ENCODE data around the gene CFAP210.

The CFAP210 gene, protein sequence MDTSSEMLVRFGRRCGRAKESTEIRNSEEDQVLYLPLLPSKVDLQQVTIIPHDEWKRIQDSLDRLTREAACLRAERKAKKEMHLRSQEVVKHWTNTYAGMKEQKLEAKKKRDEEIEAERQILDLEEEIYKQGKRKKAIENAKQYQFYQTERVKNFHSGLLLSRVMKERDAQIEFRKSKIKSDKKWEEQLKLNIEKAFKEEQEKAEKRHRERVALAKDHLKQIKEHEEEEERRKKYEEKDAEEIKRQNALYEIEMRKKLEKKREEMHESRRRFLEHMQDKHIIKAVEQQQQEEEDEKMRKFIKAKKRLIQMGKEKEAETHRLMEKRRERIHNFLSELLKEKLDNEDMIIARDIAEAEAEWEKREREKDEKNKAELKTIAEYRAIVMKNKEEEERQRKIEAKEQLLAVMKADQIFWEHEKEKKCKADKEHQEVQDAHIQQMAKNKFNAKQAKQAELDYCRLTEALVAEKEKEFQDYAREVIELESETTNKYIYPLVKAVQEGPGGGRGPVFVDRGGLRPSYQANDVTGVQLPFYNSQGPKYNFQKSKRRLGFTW

DNA sequence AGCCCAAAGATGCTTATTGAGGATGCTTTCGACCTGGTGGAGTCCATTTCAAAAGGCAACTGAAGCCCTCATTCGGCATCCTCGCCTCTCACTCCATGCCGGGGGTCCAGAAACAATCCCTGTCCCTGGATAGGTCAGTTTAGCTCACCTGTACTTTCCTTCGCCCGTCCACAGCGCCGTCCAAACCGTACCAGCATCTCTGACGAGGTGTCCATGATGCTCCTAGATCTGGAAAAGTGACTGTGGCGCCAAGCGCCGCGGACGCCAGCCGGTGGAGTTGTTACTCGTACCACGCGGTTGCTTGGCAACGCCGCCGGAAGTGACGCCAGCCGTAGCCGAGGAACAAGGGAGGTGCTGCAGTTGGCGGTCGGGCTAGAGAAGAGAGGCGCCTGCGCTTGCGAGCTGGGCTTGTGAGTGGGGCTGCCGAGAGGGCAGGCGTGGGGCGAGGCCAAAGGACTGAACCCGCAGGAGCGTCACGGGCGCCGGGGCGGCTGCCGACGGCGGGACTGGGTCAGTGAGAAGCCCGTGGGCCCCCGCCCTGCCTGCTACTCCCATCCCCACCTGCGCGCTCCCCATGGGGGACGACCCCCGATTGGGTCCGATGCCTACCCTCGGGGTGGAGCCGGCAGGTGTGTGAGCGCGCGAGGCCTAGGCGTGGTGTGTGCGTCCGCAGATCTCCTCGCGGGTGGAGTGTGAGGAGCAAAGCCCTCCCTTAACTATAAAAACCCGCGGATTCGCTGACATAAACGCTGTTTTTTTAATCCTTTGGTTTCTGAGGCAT, at the start of gene CFAP210, which contains the start of gene PHOSPHO2:
Gene CFAP210 (minus strand): TSS at position 293 of the 781 bp plus-strand sequence. CDS start 78 bp downstream, at position 215.
Gene PHOSPHO2 (plus strand): TSS at position 357 of the 781 bp plus-strand sequence. CDS start 6,503 bp downstream, outside the sequence.
- DNase-seq = peak; percentile 99

DNA sequence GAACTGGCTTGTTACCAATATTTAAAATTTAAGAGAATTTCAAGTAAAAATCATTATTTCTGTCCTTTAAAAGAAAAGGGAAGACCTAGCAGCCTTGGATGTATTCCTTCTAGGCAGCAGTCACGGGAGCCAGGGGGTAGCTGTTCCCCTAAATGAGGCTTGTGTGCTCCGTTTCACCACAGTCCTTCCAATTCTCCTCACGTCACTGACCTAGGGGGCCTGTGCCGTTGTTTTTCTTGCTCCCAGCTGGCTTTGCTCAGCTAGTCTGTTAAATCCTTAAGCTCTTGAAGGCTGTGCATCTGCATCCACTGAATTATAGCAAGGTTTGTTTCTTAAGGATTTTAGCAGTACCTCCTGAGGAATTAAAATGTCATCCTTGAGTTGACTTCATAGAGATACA, 49.3 kb upstream of the CFAP210 start:
- DNase-seq = no peak

DNA sequence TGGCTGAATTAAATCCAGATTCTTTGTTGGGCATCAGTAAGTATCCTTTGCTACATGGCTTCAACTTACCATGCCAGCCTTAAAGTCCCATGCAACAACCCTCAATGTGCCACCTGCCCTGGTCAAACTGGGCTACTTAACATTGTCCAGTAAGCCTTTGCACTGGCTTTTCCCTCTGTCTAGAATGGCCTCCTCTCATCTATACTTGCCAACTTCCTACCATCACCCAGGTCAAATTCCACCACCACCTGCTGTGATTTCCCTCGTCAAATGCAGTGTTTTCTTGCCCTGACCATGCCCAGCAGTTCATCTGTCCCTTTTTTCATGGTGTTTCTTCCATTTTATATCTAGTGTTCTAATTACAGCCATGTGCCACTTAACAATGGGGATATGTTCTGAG, 45.1 kb upstream of the CFAP210 start:
- DNase-seq = no peak

DNA sequence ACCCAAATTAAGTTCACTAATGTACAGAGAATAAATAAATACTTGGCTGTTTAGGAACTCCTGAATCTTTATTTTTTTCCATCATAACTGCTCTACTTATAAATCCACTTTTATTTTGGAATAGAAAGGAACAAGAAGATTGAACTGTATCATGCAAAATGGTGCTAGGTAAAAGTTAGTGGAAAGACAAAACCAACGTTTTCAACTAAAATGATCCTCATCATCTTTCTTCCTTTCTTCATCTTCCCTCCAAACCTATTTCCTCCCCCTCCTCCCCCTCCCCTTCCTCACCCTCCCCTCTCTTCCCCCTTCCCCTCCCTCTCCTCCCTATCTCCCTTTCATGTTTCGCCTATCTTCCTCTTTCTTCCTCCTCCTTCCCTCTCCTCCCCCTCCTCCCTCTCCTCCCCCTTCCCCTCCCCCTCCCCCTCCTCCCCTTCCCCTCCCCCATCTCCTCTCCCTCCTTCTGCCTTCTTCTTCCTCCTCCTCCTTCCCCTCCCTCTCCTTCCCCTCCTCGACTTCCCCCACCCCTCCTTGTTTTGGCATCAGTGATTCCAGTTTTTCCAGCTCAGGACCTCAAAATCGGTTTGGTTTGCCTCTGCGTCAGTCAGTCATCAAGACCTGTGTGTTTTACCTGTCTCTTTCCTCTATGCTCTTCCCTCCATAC, 44.5 kb upstream of the CFAP210 start:
- no peak for DNase-seq

DNA sequence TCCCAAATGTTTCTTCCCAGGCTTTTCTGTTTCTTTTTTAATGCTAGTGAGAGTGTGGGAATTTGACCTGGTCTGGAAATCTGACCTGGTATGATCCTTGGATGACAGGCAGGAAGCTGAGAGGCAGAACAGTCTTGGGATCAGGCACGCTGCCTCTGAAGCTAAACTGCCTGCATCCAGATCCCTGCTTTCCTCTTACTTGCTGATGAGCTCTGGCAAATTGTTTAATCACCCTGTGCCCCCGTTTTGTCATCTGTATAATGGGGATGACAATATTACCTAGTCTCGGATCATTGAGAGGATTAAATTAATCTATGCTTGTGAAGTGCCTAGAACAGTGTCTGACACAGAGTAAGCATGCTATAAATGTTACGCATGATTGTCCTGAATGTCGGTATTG, 42.7 kb upstream of the CFAP210 start:
- DNase-seq = no peak

DNA sequence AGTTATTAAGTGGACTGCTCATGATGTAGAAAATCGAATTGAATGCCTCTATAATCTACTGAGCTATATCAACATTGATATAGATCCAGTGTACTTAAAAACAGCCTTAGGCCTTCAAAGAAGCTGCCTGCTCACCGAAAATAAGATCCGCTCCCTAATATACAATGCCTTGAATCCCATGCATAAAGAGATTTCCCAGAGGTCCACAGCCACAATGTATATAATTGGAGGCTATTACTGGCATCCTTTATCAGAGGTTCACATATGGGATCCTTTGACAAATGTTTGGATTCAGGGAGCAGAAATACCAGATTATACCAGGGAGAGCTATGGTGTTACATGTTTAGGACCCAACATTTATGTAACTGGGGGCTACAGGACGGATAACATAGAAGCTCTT, 41.4 kb upstream of the CFAP210 start:
- no peak for DNase-seq

DNA sequence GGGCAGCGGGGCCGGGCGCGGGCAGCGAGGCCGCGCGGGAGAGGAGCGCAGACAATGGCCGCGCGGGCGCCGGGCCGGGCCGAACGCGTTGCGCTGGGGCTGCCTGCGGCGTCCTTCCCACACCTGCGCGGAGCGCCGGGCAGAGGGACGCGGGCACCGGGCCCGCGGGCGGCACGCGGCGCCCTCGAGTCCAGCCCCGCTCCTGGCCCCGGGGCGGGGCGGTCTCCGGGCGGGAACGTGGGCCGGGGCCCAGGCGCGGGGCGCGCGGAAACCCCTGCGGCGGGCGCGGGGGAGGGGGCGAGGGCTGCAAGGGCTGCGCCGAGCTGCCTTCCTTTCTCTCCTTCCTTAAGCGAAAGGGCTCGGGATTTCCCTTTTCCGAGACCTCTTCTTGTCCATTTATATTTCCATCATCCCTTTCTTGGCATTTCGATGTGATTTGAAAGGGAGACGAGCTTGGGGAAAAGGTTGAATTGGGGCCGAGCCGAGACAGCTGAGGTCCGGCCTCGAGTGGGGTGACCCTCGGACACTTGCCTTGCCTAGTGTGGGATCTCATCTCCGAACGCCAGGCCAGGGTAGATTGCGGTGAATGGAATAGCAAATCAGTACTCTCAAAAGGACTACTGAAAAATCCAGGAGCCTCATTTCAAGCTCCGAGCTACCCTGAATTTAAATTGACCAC, 40.1 kb upstream of the CFAP210 start:
- no peak for DNase-seq

DNA sequence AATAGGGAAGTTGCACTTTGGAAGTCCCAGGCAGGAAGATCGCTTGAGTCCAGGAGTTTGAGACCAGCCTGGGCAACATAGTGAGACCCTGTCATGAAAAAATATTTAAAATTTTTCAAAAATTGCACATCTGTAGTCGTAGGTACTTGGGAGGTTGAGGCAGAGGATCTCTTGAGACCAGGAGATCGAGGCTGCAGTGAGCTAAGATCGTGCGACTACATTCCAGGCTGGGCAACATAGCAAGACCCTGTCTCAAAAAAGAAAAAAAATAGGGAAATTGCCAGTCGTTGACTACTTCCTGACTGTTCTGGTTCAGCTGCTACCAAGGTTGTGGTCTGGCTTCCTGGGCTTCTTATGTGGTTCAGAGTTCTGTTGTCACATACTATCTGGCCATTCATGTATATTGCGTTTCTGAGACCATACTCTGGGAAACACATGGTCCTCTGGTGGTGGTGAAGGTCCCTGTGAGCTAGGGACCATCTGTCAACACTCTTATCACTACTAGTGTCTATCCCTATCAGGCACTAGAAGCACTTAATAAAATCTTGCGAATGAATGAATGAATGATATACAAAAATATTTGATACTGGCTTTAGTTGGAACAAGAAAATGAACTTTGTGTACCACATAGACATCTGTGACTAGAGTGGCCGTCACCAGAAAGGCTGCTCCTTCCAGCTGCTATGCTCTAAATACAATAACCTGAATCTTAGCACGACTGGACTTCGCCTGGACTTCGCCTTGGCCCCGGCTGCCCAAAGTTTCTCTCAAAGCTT, 38.6 kb upstream of the CFAP210 start:
- DNase-seq = no peak

DNA sequence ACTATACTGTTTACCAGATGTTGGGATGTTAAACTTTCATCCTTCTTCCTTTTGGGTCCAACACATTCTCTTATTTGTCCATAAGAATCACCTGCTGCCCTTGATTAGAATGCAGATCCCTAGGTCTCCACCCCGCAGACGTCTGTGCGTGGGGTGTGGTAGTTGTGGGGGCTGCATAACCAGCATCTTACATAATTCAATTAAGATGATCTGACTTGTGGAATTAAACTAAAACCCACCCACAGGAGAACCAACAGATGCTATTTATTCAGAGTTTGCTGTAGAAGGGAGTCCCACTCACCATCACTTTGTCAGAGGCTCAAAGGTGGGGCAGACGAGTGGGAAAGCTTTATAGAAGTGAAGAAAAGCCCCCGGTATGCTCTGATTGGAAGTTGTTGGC, 37.9 kb upstream of the CFAP210 start:
- DNase-seq = no peak

DNA sequence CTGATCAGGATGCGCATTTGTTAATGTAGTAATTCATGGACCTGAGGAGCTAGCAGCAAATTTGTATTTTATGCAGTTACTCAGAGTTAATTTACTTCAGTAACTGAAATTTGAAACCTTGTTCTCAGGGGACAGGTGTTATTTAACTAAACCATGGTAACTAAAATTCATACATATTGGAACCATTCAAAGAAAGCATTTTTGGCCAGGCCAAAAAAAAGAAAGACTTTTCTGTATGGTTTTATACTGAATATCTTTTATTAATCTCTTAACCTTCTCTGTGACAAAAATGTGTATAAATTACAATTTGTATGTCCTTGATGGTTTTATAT, 35.0 kb upstream of the CFAP210 start:
- DNase-seq = no peak

DNA sequence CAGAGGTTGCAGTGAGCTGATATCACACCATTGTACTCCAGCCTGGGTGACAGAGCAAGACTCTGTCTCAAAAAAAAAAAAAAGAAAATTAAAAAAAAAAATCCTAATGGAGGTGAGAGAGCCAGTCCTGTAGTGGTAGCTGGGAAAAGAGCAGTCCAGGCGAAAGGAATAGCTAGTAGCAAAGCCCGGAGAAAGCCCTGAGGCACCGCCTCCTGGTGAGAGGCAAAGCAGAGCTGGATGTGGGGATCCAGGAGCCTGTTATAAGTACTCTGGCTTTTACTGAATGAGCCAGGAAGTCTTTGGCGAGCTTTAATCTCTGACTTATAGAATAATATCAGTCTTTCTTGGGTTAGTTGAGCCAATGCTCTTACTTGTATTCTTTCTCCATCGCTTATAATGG, 32.9 kb upstream of the CFAP210 start:
- DNase-seq = no peak

DNA sequence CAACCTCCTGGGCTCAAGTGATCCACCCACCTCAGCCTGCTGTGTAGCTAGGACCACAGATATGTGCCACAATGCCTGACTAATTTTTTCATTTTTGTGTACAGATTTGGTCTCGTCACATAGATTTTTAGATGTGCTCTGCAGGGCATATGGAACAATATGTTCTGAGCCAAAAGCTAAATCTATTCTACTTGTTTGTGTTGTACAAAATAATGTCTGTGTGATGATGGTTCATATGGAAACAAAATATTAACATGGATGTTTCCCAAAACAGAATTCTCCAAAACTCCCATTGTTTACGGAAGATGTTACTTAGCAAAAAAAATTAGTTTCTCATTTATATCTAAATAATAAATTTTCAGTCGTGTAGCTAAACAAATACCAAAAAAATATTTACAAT, 26.8 kb upstream of the CFAP210 start:
- DNase-seq = no peak

DNA sequence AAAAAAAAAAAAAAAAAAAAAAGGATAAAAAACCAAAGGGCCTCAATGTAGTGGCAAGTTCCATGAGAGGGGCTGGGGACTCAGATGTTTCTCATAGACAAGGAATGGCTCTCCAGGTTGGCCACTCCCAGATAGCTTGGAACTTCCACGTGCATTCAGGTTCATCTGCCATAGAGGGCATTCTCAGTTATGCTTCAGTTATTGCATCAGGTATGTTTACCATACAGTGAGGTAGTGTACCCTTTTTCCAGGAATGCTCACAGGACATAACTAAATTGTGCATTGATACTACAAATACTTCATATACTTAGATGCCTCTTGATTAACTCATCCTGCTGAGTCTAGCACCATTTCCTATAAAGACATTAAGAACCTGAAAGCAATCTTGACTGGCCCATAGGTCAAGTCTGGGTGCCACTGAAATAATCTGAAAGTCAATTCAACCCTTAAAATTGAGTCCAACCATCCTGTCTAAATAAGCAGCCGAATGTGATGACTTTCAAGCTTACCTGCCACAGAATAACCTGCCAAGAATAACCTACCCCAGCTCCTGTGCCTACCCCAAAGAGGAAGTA, 24.8 kb upstream of the CFAP210 start:
- no peak for DNase-seq

DNA sequence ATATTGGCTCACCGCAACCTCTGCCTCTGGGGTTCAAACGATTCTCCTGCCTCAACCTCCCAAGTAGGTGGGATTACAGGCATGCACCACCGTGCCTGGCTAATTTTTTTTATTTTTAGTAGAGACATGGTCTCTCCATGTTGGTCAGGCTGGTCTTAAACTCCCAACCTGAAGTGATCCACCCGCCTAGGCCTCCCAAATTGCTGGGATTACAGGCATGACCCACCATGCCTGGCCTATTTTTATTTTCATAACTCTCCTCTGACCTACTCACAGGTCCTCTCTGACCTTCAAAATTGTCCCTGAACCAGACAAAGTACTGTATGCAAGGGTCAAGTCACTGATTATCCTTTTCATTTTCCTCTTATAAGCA, 23.5 kb upstream of the CFAP210 start:
- DNase-seq = no peak

DNA sequence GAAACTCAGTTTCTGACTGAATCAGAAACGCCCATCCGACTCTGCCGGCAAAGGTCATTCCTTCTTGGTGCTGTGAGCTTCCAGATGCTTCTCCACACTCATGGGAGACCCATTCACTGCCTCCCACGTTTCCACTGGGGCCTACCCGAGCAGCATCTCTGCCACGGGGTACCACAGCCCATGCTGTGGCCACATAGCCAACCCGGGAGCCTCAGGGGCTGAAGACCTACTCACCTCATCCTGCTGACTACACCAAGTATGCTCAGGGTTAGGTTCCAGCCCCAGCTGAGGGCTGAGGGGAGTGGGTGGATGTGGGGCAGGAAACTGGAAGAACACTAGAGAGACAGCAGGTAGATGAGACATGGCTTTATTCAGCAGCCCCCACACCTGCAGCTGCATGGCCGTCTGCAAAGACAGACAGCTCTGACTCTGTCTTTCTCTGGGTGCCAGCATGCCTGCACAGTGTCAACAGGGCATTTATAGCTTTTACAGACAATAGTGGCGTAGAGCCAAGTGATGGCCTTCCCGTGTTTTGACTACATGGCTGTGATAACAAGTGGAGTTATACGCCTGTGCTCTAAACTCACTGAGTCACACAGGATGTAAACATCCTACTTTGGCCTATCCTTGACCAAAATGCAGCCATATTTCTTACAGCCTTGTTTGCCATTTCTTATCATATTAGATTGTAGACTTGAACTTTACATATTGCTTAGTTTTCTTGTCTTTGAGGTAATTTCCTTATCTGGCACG, 22.9 kb upstream of the CFAP210 start:
- DNase-seq = no peak

DNA sequence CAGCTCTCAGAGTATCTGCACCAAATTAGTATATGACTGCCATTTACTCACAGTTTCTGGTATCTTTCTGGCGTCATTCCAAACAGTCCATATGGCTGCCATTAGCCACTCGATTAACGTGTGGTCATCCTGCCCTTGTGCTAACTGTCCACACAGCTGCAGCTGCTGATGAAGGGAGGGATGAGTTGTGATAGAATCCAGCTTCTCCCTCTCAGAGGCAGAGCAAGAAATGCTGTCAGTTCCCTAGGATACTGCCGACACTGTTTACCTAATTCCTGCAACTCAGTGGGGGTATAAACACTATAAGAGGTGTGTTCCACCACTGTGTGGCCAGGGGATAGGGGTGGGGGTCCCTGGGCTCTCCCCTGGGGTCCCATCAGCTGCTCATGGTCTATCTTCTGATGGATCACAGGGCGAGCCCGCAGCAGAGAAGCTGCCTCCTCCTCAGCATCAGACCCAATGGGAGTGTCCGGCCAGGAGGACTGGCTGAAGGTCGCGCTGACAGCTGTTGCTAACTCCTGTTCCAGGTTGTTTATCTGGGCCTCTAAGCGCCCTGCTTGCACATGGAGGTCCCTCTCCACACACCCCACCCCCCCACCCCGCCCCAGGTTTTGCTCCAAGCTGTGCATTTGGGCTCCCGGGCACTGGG, 22.2 kb upstream of the CFAP210 start:
- DNase-seq = no peak

DNA sequence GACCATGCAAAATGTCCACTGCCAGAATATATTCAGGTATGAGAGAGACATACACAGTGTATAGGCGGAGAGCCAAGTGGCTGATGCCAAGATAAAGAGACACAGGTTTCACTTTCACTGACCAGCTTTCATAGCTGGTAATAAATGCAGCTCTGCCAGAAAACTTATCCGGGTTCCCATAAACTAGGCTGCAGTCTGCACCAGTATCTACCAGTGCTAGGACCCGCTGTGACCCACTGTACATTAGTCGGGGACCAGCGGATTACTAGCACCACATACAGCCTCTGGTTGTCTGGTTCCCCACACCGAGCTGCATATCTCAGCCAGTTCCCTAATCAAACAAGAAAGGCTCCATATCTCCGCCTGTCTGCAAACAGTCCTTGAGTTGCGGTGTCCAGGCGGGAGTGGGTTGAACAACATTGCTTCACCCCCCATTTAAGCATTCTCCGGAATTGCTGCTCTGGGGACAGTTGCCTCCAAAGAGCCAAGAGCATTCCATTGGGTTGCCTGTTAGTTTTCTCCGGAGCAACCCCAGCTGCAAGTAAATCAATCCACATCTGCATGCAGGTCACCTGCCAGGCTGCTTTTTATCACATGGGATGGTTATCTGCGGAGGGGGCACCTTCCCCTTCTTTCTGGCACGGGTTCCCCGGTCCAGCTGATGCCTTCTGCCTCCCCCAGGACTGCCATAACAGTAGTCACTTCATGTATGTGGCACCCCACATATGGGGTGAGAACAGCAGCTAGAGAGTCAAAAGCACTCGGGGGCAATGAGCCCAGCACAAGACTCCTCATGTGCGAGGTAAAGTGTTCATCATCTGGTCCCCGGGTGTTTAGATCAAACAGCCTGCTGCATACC, 21.4 kb upstream of the CFAP210 start:
- no peak for DNase-seq

DNA sequence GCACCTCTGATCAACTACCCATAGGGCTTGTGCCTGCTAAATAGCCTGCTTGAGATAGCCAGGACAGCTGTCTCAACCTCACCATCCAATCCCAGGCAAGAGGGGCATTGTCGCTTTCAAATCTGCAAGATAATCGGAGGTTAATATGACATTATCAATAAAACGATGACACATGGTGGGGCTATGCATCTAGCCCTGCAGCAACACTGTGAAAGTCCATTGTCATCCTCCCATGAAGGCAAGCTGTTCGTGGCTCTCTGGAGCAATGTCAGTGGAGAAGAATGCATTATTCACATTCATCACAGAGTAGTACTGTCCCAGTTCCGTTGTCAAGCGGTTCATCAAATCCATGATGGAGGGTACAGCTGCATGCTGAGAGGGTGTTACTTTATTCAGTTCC, 20.5 kb upstream of the CFAP210 start:
- no peak for DNase-seq

DNA sequence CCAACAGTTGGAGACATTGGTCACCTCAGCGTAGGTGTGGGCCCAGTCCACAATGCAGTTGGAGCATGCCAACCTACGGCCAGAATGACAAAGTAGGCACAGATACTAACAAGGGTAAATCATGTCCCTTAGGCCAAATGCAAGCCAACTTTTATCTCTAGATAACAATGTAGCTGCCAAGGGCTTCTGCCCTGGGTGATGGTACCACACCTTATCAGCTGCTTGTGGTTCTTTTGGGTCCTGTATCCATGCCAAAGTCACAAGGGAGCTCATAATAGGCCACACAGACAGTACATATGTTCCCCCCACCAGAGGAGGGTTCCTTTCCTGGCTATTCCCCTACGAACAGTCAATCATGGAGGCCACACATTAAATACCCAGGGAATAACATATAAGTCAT, 19.1 kb upstream of the CFAP210 start:
- DNase-seq = no peak
